CD4-positive, alpha-beta T cell treated with Interleukin-6 for 4 hours (primary cell): Measurements from ENCODE around the gene CHAF1B.

Experiments used
- DNase-seq: peaks from one replicate; pipeline ENCODE4 v3.0.0-alpha.2; 2020; ENCODE audit warnings: mixed read lengths

Gene CHAF1B

GRCh38 chr21:36465478-36465877 lies 80.3 kb downstream of the CHAF1B start:
- DNase-seq = no peak

- no peak for DNase-seq
Observed at GRCh38 chr21:36466061-36466511, 80.9 kb downstream of the CHAF1B start.
